GM18909 (cell line): ENCODE data around the gene CCM2.

ENCODE experiments used
- ATAC-seq: cut with Tn5 transposase; IDR thresholded peaks from one replicate; pipeline ENCODE4 v1.9.1; 2021; ENCODE audit warnings: mild to moderate bottlenecking; ENCODE audit not compliant: unreplicated experiment, poor library complexity

CCM2 gene

DNA sequence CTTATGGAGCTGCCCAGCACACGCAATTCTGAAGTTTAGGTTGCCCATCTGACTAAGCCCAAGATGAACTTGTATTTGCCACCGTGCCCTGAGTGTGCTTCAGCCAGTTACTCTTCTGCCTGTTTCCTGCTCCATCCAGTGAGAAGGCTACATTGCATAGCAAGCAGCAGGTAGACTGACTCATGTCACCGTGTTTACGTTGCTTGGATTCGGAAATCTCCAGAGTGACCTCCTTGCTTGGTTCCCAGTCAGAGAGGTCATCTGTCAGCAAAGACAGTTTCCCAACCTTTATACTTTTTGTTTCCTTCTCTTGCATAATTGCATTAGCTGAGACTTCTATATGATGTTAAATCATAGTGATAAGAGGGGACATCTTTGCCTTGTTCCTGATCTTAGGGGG lies 57.9 kb downstream of the CCM2 start:
- no peak for ATAC-seq

GRCh38 chr7:45060295-45060694 lies 60.3 kb downstream of the CCM2 start:
- ATAC-seq, result no peak

DNA sequence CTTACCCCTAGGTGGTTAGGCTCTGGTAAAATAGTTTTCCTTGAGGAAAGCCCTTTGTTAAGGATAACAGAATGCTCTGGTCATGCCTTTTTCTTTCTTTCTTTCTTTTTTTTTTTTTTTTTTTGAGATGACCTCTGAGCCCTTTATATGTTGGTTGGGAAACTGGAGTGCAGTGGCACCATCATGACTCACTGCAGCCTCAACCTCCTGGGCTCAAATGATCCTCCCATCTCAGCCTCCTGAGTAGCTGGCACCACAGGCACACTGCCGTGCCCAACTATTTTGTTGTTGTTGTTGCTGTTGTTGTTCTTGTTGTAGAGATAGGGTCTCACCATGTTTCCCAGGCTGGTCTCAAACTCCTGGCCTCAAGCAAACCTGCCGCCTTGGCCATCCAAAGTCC lies 61.4 kb downstream of the CCM2 start:
- no peak for ATAC-seq

DNA sequence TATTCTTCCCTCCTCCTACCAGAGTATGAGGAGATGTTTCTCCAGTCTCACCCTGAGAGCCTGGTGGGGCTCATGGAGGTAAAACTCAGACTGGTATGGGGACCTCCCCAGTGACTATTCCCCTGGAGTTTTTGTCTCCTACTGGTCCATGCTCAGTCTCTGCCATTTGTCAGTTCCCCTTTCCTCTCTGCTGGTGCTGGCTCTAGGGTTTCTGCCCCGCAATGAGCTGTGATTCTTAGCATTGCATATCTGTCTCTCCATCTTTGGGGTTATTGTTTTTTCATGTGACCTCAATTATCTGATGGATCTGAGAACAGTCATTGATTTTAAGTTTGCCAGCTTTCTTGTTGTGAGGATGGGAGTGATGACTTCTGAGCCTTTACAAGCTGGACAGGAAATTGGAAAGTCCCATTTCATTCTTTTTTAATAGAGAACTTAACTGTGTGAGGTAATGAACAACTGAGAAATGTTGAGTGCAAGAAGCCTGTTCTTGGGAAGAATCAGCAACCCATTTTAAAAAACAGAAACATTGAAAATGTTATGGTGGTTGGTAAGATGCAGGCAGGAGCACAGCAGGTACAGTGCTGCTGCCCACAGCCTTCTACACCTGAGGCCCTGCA lies 61.9 kb downstream of the CCM2 start:
- no peak for ATAC-seq

- no peak for ATAC-seq
Observed at GRCh38 chr7:45064047-45064725, 64.2 kb downstream of the CCM2 start.

- ATAC-seq, result no peak
Observed at GRCh38 chr7:45065031-45065995, 65.3 kb downstream of the CCM2 start.

DNA sequence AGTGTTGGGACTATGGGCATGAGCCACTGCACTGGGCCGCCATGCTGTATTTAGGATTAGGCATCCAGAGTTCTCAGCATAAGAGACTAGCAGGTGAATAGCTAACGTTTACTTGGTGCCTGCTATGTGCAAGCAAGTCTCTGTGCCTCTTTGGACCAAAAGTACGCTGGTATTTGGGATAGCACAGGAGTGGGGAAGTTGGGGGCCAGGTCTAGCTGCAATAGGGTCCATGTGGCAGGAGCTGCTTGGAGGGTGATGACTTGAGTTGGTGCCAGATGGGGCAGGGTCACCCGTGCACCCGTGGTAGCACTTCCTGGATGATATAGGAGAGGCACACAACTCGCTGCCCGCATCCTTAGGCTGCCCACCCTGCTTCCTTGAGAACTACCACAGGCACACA lies 66.4 kb downstream of the CCM2 start:
- ATAC-seq, result no peak

GRCh38 chr7:45067582-45067981 lies 67.6 kb downstream of the CCM2 start:
- no peak for ATAC-seq

- ATAC-seq, result no peak
Observed at GRCh38 chr7:45068236-45069023, 68.4 kb downstream of the CCM2 start.

- no peak for ATAC-seq
Observed at GRCh38 chr7:45069444-45070253, 69.6 kb downstream of the CCM2 start.

DNA sequence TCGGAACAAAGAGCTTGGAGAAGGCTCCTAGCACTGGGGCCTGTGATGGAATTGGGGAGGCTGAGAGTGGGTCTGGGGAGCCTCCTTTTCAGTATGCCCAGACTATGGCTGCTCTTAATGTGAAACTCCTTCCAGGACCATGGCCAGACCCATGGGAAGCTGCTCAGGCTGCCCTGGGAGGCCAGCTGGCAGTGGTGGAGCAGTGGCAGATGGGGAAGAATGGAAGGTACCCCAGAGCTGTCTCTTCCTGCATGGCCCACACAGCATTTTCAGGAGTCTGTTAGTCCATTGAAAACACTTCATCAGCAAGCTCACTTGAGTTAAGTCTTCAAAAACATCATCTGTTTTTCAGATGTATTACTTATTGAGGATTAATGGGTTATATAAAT lies 70.2 kb downstream of the CCM2 start:
- ATAC-seq, result no peak

DNA sequence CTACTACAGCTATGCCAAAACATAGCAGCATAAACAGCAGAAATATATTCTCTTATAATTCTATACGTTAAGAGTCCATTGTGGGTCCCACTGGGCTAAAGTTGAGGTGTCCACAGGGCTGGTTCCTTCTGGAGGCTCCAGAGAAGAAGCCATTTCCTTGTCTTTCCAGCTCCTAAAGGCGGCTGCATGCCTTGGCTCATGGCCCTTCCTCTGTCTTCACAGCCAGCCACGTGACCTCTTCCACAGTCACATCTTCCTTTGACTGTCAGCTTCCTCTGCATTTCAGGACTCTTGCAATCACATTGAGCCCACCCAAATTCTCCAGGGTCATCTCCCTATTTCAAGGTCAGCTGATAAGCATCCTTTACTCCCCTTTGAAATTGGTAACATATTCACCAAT lies 71.5 kb downstream of the CCM2 start:
- no peak for ATAC-seq

- ATAC-seq, result no peak
Observed at GRCh38 chr7:45072131-45073030, 72.4 kb downstream of the CCM2 start.

GRCh38 chr7:45073031-45073785 lies 73.2 kb downstream of the CCM2 start:
- no peak for ATAC-seq

- no peak for ATAC-seq
Observed at GRCh38 chr7:45073786-45074527, 74.0 kb downstream of the CCM2 start.

GRCh38 chr7:45074528-45075354 lies 74.7 kb downstream of the CCM2 start:
- ATAC-seq, result no peak

- ATAC-seq, result no peak
Observed at GRCh38 chr7:45075355-45075644, 75.3 kb downstream of the CCM2 start.
